Fibroblast of lung (primary cell): ENCODE data around the gene NKD1. TPM values are rescaled to one million over a fixed set of nuclear protein-coding genes. Genes with fewer than 3 reads are reported as not detected.

Experiments
- DNase-seq, 2 donors: peaks; one replicate each; pipeline versions ENCODE4 v3.0.0 to v3.0.0-alpha.2; 2010; ENCODE audit warnings: low read depth in 2 of 2
- H2AFZ ChIP-seq: 2 replicates; pipeline ENCODE4 v1.5.1; 2012; ENCODE audit warnings: low read length, control low read depth, inconsistent platforms
- H3K27ac ChIP-seq: 2 replicates; pipeline ENCODE4 v1.5.1; 2011; ENCODE audit warnings: low read length, control low read depth; ENCODE audit not compliant: insufficient read depth
- H3K27me3 ChIP-seq: 2 replicates; pipeline ENCODE4 v1.5.1; 2011; ENCODE audit warnings: mild to moderate bottlenecking, low read length; ENCODE audit not compliant: control insufficient read depth, insufficient read depth
- H3K36me3 ChIP-seq: 2 replicates; pipeline ENCODE4 v1.5.1; 2011; ENCODE audit warnings: low read length; ENCODE audit not compliant: control insufficient read depth, insufficient read depth
- H3K4me1 ChIP-seq: 2 replicates; pipeline ENCODE4 v1.5.1; 2011; ENCODE audit warnings: low read length; ENCODE audit not compliant: control insufficient read depth, insufficient read depth; ENCODE audit errors: extremely low read depth
- H3K4me2 ChIP-seq: 2 replicates; pipeline ENCODE4 v1.5.1; 2011; ENCODE audit warnings: low read length, control low read depth; ENCODE audit not compliant: insufficient read depth; ENCODE audit errors: extremely low read depth
- H3K4me3 ChIP-seq, 4 experiments: fragments of 200-600 bp in 1 of 4; sonication (generic) in 1 of 4; replicated peaks in 1 of 4; 2 replicates each; pipeline ENCODE4 v1.5.1; 2011 to 2016; ENCODE audit warnings: low read length in 4 of 4, low read depth in 3 of 4, mild to moderate bottlenecking in 3 of 4, control low read depth in 2 of 4, inconsistent platforms in 1 of 4, mixed read lengths in 1 of 4; ENCODE audit not compliant: insufficient read depth in 1 of 4; ENCODE audit errors: control extremely low read depth in 1 of 4
- H3K79me2 ChIP-seq: 2 replicates; pipeline ENCODE4 v1.5.1; 2012; ENCODE audit warnings: mild to moderate bottlenecking, low read length, inconsistent platforms; ENCODE audit not compliant: control insufficient read depth, insufficient read depth
- H3K9ac ChIP-seq: 2 replicates; pipeline ENCODE4 v1.5.1; 2011; ENCODE audit warnings: mild to moderate bottlenecking, low read length, control low read depth; ENCODE audit not compliant: insufficient read depth
- H3K9me3 ChIP-seq: 2 replicates; pipeline ENCODE4 v1.5.1; 2012; ENCODE audit warnings: low read depth, low read length; ENCODE audit not compliant: control insufficient read depth, insufficient read depth
- H4K20me1 ChIP-seq: 2 replicates; pipeline ENCODE4 v1.5.1; 2011; ENCODE audit warnings: low read length; ENCODE audit not compliant: control insufficient read depth, insufficient read depth; ENCODE audit errors: extremely low read depth
- CTCF ChIP-seq, 2 donors: IDR thresholded peaks in 1 of 2; conservative IDR thresholded peaks in 1 of 2; 1 replicate in 1 of 2; 2 replicates in 1 of 2; pipeline ENCODE4 v1.5.1; 2011 to 2012; ENCODE audit warnings: low read length in 2 of 2, control low read depth in 1 of 2, inconsistent platforms in 1 of 2, low read depth in 1 of 2, mild to moderate bottlenecking in 1 of 2
- EZH2 ChIP-seq: IDR thresholded peaks from 2 replicates; pipeline ENCODE4 v1.5.1; 2012; ENCODE audit warnings: low read length, control low read depth, mild to moderate bottlenecking; ENCODE audit errors: missing control alignments
- polyA plus RNA-seq, 2 donors: library from polyadenylated mRNA; depleted of rRNA in 1 of 2; stranded (reverse) in 1 of 2; unstranded in 1 of 2; fragments of >200 nt; gene quantifications; 2 replicates each; pipeline ENCODE4 v1.2.1, GENCODE V29; 2011 to 2012; ENCODE audit warnings: missing spikeins in 1 of 2
- total RNA-seq: library from RNA; depleted of rRNA; stranded (reverse); fragments of >200 nt; gene quantifications from 2 replicates; pipeline ENCODE4 v1.2.1, GENCODE V29; 2014

Gene NKD1
- total and polyA plus RNA-seq, 2 donors (not counting 1 experiment from before 2014, with no cell fraction given): under 0.01 to 0.12 TPM

DNA sequence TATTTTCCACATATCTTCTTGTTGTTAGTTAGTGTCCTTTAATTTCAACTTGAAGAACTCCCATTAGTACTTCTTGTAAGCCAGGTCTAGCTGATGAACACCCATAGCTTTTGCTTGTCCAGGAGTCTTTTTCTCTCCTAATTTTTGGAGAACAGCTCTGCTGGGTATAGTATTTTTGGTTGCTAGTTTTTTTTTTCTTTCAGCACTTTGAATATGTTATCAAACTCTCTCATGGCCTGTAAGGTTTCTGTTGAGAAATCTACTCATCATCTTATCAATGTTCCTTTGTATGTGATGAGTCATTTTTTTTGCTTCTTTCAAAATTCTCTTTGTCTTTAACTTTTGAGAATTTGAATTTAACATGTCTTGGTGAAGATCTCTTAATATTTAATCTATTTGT, 31.8 kb upstream of the NKD1 start:
- TF ChIP-seq CTCF (conservative IDR thresholded peaks at IDR 0.05 in 1 of 2, IDR thresholded peaks at IDR 0.05 in 1 of 2; ENCODE audit: low read depth in 1 of 2, low read length in 2 of 2) (no peak), EZH2 (no peak)
- no peaks in the 10 kb centered on the region for H3K79me2 ChIP-seq
- H4K20me1 ChIP-seq: no peaks in the 10 kb centered on the region
- H3K27me3 ChIP-seq: no peaks in the 10 kb centered on the region
- no peaks in the 10 kb centered on the region for H3K4me1 ChIP-seq
- DNase-seq: no peak
- H3K4me2 ChIP-seq: no peak overlapping the region
- no peak overlapping the region for H3K4me3 ChIP-seq
- H3K9ac ChIP-seq: no peak overlapping the region
- no peaks in the 10 kb centered on the region for H3K9me3 ChIP-seq
- no peak overlapping the region for H2AFZ ChIP-seq
- no peaks in the 10 kb centered on the region for H3K36me3 ChIP-seq
- no peak overlapping the region for H3K27ac ChIP-seq

GRCh38 chr16:50516890-50517289, 31.3 kb upstream of the NKD1 start:
- DNase-seq: no peak
- H3K79me2 ChIP-seq: no peaks in the 10 kb centered on the region
- no peaks in the 10 kb centered on the region for H4K20me1 ChIP-seq
- no peak overlapping the region for H3K27ac ChIP-seq
- H3K9me3 ChIP-seq: no peaks in the 10 kb centered on the region
- no peaks in the 10 kb centered on the region for H3K36me3 ChIP-seq
- H2AFZ ChIP-seq: no peak overlapping the region
- no peaks in the 10 kb centered on the region for H3K27me3 ChIP-seq
- no peak overlapping the region for H3K9ac ChIP-seq
- TF ChIP-seq EZH2 (no peak), CTCF (conservative IDR thresholded peaks at IDR 0.05 in 1 of 2, IDR thresholded peaks at IDR 0.05 in 1 of 2; ENCODE audit: low read depth in 1 of 2, low read length in 2 of 2) (no peak)
- no peaks in the 10 kb centered on the region for H3K4me1 ChIP-seq
- H3K4me2 ChIP-seq: no peak overlapping the region
- H3K4me3 ChIP-seq: no peak overlapping the region

DNA sequence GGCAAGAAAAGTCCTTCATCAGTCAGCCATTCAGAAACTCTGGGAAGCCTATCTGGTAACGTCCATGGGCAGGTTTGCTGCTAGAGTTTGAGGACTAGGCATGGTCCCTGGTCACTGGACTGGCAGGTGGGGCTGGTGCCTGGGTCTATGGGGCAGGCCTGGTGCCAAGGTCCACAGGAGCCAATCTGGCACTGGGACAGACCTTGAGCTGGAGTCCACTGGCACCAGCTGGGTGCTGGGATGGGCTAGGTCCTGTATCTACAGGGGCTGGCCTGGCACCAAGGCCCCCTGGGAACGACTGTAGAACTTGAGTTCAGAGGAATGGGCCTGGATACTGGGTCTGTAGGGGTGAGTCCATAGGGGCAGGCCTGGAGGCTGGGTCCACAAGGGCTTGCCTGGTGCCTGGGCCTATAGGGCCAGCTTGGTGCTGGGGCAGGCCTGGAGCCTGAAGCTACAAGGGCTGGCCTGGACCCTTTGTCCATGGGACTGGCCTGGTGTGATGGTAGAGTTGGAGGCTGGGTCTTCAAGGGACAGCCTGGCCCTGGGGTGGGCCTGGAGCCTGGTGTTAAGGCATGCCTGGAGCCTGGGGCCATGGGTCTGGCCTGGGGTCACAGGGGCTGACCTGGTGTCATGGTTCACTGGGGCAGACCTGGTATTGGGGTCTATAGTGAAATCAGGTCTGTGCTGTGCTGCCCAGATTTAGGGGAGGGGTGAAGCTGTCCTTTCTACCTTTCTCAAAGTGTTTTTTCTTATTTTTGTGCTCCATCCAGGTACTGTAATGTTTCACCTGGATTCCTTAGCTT, 30.5 kb upstream of the NKD1 start:
- Histone ChIP-seq H3K9ac (no peak overlapping the region), H2AFZ (no peak overlapping the region), H3K27ac (no peak overlapping the region), H3K4me3 (no peak overlapping the region), H3K36me3 (no peaks in the 10 kb centered on the region), H4K20me1 (no peaks in the 10 kb centered on the region), H3K79me2 (no peaks in the 10 kb centered on the region), H3K4me1 (no peaks in the 10 kb centered on the region), H3K9me3 (no peaks in the 10 kb centered on the region), H3K27me3 (no peaks in the 10 kb centered on the region), H3K4me2 (no peak overlapping the region)
- no peak for DNase-seq
- no peak for TF ChIP-seq EZH2
- no peak for TF ChIP-seq CTCF (conservative IDR thresholded peaks at IDR 0.05 in 1 of 2, IDR thresholded peaks at IDR 0.05 in 1 of 2; ENCODE audit: low read depth in 1 of 2, low read length in 2 of 2)
